ENCODE data around the gene PLAC1.

Gene PLAC1

DNA sequence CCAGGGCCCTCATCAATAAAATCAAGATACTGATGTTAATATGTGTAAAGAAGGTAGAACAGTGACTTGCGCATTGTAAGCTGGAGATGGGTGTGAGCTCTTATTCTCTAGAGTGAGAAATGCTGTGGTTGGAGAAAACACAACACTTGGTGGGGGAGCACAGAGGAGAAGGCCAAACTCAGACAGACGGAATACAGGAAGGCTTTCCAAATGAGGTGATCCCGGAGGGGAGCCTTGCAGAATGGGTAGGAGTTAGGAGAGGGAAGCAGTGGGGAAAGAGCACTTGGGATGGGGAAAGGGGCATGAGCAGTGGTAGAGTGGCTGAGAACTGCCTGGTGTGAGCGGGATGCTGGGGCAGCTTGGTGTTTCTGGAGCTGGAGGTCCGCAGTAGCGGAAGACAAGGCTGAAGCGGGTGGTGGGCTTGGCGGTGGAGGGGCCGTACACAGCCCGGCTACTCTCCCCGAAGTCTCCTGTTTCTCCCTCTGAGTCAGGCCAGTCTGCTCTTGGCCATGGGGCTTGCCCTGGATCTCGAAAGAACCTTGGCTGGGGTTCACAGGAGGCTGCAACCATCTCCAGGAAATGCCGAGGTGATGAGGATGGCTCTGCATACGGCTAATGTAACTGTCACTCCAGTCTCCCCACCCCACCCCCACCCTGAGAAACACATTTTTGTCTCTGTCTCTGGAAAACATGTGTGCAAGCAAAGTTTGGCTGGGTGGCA lies 11.3 kb upstream of the PLAC1 start:
- no peaks in the 10 kb centered on the region for H3K79me2 ChIP-seq (ENCODE audit: insufficient read depth, low read length)
- no peaks in the 10 kb centered on the region for H3K27me3 ChIP-seq (ENCODE audit: insufficient read depth, low read length)
- H3F3A ChIP-seq (ENCODE audit: insufficient read depth, low read length) = no peaks in the 10 kb centered on the region
- TF ChIP-seq, protein P1, sequence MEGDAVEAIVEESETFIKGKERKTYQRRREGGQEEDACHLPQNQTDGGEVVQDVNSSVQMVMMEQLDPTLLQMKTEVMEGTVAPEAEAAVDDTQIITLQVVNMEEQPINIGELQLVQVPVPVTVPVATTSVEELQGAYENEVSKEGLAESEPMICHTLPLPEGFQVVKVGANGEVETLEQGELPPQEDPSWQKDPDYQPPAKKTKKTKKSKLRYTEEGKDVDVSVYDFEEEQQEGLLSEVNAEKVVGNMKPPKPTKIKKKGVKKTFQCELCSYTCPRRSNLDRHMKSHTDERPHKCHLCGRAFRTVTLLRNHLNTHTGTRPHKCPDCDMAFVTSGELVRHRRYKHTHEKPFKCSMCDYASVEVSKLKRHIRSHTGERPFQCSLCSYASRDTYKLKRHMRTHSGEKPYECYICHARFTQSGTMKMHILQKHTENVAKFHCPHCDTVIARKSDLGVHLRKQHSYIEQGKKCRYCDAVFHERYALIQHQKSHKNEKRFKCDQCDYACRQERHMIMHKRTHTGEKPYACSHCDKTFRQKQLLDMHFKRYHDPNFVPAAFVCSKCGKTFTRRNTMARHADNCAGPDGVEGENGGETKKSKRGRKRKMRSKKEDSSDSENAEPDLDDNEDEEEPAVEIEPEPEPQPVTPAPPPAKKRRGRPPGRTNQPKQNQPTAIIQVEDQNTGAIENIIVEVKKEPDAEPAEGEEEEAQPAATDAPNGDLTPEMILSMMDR (IDR thresholded peaks at IDR 0.05; ENCODE audit: low read length) = no peak
- no peak for TF ChIP-seq EZH2 (IDR thresholded peaks at IDR 0.05; ENCODE audit: borderline replicate concordance, low read length)
- H4K20me1 ChIP-seq (ENCODE audit: insufficient read depth, low read length) = no peaks in the 10 kb centered on the region
- H3K9ac ChIP-seq (ENCODE audit: low read length) = no peak overlapping the region
- H3K4me3 ChIP-seq (ENCODE audit: low read depth, low read length, poor library complexity, severe bottlenecking) = no peak overlapping the region
- no peaks in the 10 kb centered on the region for H3K9me3 ChIP-seq (ENCODE audit: low read length)
- no peaks in the 10 kb centered on the region for H3K4me1 ChIP-seq (ENCODE audit: insufficient read depth, low read length, severe bottlenecking)
- no peaks in the 10 kb centered on the region for H3K9me2 ChIP-seq (ENCODE audit: low read depth, low read length)
- no peak overlapping the region for H3K27ac ChIP-seq (ENCODE audit: low read depth, low read length, poor library complexity, severe bottlenecking)
- H3K36me3 ChIP-seq (ENCODE audit: insufficient read depth, low read length) = no peaks in the 10 kb centered on the region
- no peak overlapping the region for H3K4me2 ChIP-seq (ENCODE audit: low read length)
- H2AFZ ChIP-seq (ENCODE audit: low read length) = no peak overlapping the region

DNA sequence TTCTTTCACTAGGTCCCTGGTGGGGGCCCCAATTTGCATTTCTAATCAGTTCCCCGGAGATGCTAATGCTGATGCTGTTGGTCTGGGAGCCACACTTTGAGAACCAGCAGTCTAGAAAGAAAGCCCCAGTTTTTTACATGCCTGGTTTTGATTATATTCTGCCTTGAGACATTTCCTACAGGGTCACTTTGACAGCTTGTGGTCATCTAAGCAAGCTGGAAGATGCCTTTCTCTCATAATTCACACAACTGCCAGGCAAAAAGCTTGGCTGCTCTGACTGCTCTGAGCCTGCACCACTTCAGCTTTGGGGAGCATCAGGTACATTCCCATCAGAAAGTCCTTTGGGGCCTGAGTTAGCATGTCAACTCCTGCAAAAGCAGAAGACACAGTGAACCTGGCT lies 5.9 kb upstream of the PLAC1 start:
- Histone ChIP-seq H3K4me2 (ENCODE audit: low read length) (no peak overlapping the region), H2AFZ (ENCODE audit: low read length) (no peak overlapping the region), H3K4me3 (ENCODE audit: low read depth, low read length, poor library complexity, severe bottlenecking) (no peak overlapping the region), H3K9me3 (ENCODE audit: low read length) (no peaks in the 10 kb centered on the region), H3K27ac (ENCODE audit: low read depth, low read length, poor library complexity, severe bottlenecking) (no peak overlapping the region), H3K9me2 (ENCODE audit: low read depth, low read length) (no peaks in the 10 kb centered on the region), H3K36me3 (ENCODE audit: insufficient read depth, low read length) (no peaks in the 10 kb centered on the region), H3K9ac (ENCODE audit: low read length) (no peak overlapping the region), H3K27me3 (ENCODE audit: insufficient read depth, low read length) (no peaks in the 10 kb centered on the region), H3F3A (ENCODE audit: insufficient read depth, low read length) (no peaks in the 10 kb centered on the region), H3K79me2 (ENCODE audit: insufficient read depth, low read length) (no peaks in the 10 kb centered on the region), H3K4me1 (ENCODE audit: insufficient read depth, low read length, severe bottlenecking) (no peaks in the 10 kb centered on the region), H4K20me1 (ENCODE audit: insufficient read depth, low read length) (no peaks in the 10 kb centered on the region)
- TF ChIP-seq, protein P1 (IDR thresholded peaks at IDR 0.05; ENCODE audit: low read length) = no peak
- TF ChIP-seq EZH2 (IDR thresholded peaks at IDR 0.05; ENCODE audit: borderline replicate concordance, low read length) = no peak

DNA sequence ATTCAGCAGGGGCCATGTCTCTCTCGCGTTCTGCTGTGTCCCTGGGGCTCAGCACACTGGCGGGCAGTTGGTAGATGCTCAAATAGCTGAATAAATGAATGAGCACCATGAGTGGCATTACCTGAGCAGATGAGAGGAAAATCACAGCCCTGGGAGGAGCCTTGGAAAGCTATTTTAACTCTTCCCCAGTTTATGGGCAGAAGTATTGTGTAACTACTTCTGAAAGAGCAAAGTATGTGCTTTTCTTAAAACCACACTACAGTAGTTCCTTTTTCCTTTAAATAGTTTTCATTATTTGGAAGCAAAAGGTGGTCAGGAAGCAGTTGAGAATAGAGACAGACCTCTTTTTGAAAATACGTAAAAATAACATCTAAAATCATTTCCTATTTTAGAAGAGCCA lies 3.0 kb upstream of the PLAC1 start:
- no peaks in the 10 kb centered on the region for H3K9me3 ChIP-seq (ENCODE audit: low read length)
- H3K4me1 ChIP-seq (ENCODE audit: insufficient read depth, low read length, severe bottlenecking) = no peaks in the 10 kb centered on the region
- no peak overlapping the region for H3K4me3 ChIP-seq (ENCODE audit: low read depth, low read length, poor library complexity, severe bottlenecking)
- H3K27me3 ChIP-seq (ENCODE audit: insufficient read depth, low read length) = no peaks in the 10 kb centered on the region
- H3K27ac ChIP-seq (ENCODE audit: low read depth, low read length, poor library complexity, severe bottlenecking) = no peak overlapping the region
- H3K4me2 ChIP-seq (ENCODE audit: low read length) = no peak overlapping the region
- H3K79me2 ChIP-seq (ENCODE audit: insufficient read depth, low read length) = no peaks in the 10 kb centered on the region
- H3K9ac ChIP-seq (ENCODE audit: low read length) = no peak overlapping the region
- no peak overlapping the region for H2AFZ ChIP-seq (ENCODE audit: low read length)
- H3F3A ChIP-seq (ENCODE audit: insufficient read depth, low read length) = no peaks in the 10 kb centered on the region
- no peaks in the 10 kb centered on the region for H3K36me3 ChIP-seq (ENCODE audit: insufficient read depth, low read length)
- no peaks in the 10 kb centered on the region for H4K20me1 ChIP-seq (ENCODE audit: insufficient read depth, low read length)
- no peak for TF ChIP-seq EZH2 (IDR thresholded peaks at IDR 0.05; ENCODE audit: borderline replicate concordance, low read length)
- TF ChIP-seq, protein P1 (IDR thresholded peaks at IDR 0.05; ENCODE audit: low read length) = no peak
- no peaks in the 10 kb centered on the region for H3K9me2 ChIP-seq (ENCODE audit: low read depth, low read length)
